GM12874 (cell line): ENCODE results near the gene RXRA.

ENCODE experiments used
- CTCF ChIP-seq: IDR thresholded peaks from 2 replicates; pipeline ENCODE4 v1.5.1; 2011; ENCODE audit warnings: low read depth, mild to moderate bottlenecking, control low read depth, low read length, moderate library complexity; ENCODE audit not compliant: insufficient read depth

Gene RXRA

GRCh38 chr9:134432471-134432870 is 106.2 kb downstream of the RXRA start:
- no peak for TF ChIP-seq CTCF

GRCh38 chr9:134433101-134433500 is 106.8 kb downstream of the RXRA start:
- no peak for TF ChIP-seq CTCF

GRCh38 chr9:134433909-134434882 is 107.9 kb downstream of the RXRA start:
- TF ChIP-seq CTCF = no peak

DNA sequence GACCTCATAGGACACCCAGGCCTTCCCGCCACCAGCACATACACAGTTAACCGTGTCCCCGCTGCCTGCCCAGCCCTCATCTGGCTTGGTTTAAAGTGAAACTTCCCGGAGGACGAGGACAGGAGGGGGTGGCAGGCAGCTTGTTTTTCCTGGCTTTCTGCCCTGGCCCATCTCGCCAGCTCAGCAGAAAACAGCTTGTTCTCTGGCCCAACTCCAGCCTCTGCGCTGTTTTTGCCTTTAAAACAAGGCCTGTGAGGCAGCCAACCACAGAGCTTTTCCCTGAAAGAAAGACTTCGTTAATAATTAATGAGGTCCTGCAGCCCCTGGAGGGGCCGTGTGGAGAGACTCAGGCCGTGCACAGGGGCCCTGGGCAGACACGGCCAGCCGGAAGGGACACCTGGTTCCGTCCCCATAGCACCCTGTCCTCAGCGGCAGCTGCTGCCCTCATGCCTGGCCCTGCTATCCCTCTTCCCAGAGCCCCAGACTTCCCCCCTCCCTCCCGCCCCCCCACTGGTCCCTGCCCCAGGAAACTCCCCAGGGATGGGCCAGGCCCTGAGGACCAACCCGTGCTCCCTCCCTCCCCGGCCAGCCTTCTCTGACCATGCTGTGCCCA is 108.7 kb downstream of the RXRA start:
- TF ChIP-seq CTCF = no peak

GRCh38 chr9:134435550-134436378 is 109.5 kb downstream of the RXRA start:
- no peak for TF ChIP-seq CTCF

DNA sequence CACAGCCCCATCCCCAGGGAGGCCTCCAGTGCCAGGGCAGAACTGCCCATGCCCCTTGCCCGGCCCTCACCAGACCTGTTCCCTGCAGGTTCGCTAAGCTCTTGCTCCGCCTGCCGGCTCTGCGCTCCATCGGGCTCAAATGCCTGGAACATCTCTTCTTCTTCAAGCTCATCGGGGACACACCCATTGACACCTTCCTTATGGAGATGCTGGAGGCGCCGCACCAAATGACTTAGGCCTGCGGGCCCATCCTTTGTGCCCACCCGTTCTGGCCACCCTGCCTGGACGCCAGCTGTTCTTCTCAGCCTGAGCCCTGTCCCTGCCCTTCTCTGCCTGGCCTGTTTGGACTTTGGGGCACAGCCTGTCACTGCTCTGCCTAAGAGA is 110.1 kb downstream of the RXRA start:
- TF ChIP-seq CTCF = no peak

DNA sequence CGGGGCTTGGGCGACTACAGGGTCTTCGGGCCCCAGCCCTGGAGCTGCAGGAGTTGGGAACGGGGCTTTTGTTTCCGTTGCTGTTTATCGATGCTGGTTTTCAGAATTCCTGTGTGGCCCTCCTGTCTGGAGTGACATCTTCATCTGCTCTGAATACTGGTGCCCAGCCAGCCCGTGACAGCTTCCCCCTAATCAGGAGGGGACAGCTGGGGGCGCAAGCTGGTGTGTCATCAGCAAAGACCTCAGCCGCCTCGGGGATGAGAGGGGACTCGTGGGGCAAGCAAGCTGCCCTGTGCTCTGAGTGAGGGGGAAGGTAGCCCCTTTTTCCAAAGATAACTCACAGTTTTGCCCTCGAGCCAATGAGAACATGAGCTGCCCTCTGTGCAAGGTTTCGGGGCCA is 110.7 kb downstream of the RXRA start:
- TF ChIP-seq CTCF = no peak
